ENCODE data around the gene ACYP2.
"Not testable (repeated sequence)": the region's sequence is repeated elsewhere in the genome, so short reads cannot be mapped to it uniquely, and the experiment has no call there.

The ACYP2 gene

GRCh38 chr2:54115284-54116137, at the start of gene ACYP2:
Gene ACYP2, plus strand, starts transcription at chr2:54115615.
- peak; percentile 100 for DNase-seq

DNA sequence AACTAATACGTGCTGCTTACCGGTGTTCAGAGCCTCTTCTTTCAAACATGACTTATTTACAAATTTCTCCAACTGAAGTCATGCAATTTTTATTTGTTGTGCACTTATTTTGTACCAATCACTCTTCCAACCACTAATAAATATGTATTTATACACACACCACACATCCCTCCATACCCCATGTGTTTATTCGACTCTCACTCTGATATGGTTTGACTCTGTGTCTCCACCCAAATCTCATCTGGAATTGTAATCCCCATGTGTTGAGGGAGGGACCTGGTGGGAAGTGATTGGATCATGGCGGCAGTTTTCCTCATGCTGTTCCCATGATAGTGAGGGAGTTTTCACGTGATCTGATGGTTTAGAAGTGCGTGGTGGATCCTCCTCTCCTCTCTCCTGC, 49.5 kb upstream of the ACYP2 start:
- DNase-seq = no peak

- DNase-seq = no peak
Observed at GRCh38 chr2:54067851-54068375, 47.5 kb upstream of the ACYP2 start.

DNA sequence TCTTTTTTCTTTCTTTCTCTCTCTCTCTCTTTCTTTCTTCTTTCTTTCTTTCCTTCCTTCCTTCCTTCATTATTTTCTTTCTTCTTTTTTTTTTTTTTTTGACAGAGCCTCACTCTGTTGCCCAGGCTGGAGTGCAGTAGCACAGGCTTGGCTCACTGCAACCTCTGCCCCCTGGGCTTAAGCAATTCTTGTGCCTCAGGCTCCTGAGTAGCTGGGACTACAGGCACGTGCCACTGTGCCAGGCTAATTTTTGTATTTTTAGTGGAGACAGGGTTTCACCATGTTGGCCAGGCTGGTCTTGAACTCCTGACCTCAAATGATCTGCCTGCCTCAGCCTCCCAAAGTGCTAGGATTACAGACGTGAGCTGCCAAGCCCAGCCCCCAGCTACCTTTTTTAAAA, 42.9 kb upstream of the ACYP2 start:
- not testable (repeated sequence) for DNase-seq

DNA sequence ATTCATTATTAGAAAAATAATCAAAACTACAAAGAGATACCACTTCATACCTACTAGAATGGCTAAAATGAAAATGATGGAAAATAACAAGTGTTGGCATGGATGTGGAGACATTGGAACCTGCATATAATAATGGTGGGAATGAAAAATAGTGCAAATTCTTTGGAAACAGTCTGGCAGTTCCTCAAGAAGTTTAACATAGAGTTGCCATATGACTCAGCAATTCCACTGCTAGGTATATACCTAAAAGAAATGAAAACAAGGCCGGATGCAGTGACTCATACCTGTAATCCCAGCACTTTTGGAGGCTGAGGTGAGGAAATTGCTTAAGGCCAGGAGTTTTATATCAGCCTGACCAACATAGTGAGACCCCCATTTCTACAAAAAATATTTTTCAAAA, 41.6 kb upstream of the ACYP2 start:
- DNase-seq = no peak

DNA sequence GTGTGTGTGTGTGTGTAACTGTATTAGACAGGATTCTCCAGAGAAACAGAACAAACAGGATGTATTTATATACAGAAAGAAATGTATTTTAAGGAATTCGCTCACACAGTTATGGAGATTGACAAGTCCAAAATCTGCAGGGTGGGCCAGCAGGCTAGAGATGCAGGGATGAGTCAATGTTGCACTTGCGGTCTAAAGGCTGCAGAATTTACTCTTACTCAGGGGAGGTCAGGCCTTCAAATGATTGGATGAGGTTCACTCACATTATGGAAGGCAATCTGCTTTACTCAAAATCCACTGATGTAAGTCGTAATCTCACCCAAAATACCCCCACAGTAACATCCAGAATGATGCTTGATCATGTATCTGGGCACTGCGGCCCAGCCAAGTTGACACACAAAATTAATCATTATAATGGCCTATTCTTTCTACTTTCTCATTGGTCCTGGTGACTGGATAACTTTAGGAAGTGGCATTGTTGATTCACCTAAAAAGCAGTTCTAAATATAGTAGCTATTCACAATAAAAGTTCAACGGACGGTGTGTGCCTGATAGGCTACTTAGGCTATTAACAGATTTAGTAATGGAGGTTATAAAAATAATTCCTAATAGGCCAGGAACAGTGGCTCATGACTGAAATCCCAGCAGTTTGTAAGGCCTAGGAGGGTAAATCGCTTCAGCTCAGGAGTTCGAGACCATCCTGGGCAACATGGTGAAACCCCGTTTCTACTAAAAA, 40.6 kb upstream of the ACYP2 start:
- DNase-seq = no peak

GRCh38 chr2:54076586-54076985, 38.8 kb upstream of the ACYP2 start:
- no peak for DNase-seq

DNA sequence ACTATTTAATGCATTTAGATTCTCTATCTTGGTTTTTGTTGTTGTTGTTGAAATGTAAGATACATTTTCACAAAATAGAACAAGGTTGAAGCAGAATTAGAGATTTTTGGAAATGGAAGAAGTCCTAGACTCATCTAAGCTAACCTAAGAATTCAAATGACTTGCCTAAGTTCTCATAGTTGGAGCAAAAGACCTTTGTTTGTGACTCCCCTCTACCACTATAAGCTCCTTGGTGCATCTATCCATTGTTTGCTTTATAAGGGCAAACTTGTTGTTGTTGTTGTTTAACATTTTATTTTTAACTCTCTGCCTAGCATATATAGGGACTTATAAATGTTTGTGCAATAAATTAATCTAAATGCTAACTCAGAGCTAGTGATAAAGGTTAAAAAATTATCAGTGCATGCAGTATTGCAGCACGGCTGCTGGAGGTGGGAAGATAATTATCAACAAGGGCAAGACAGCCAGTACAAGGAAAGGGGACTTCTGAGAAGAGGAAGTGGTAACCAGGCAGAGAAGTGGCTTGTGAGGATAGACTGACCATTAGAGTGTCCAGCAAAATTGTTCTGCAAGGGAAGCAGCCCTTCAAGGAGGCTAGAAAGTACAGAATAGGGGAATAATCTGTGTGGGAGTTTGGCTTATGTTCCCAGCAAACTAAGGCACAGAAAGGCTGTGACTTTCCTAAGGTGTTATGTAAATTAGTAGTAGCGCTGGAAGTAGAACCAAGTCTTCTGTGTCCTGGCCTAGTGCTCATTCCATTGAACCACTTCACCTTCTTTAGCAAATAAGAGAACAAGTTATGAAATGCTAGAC, 38.1 kb upstream of the ACYP2 start:
- no peak for DNase-seq

DNA sequence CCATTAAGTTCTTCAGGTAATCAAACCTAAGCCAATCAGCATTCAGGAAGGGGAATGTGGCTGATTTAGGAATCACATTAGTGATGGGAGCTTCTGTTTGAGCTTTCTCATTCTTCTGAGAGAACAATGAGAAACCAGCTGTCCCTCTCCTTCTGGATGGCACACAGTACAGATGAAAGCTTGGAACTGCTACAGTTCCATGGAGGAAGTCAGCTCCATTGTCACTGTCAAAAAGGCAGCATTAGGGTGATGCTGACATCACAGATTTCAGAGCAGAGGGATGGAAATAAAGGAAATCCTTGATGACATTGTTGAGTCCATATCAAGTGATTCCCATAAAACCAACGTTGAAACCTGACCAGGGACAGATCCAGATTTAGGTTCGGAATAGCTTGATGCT, 36.1 kb upstream of the ACYP2 start:
- no peak for DNase-seq

DNA sequence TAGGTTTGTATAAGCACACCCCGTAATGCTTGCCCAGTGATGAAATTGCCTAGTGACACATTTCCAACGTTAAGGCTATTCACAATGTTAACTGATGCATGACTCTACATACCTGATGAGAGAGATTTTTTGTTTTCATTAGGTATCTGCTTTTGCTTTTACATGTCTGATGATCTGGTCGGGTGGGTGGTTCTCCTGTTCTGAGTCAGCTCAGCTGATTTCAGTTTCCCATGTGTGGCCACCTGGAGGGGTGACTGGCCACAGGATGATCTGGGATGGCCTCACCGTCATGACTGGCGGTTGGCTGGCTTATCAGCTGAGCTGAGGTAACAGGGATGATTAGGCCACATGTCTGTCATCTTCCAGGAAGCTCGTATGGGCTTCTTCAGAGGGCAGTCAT, 33.8 kb upstream of the ACYP2 start:
- no peak for DNase-seq

GRCh38 chr2:54083021-54083420, 32.4 kb upstream of the ACYP2 start:
- DNase-seq = peak; percentile 47 to 51

DNA sequence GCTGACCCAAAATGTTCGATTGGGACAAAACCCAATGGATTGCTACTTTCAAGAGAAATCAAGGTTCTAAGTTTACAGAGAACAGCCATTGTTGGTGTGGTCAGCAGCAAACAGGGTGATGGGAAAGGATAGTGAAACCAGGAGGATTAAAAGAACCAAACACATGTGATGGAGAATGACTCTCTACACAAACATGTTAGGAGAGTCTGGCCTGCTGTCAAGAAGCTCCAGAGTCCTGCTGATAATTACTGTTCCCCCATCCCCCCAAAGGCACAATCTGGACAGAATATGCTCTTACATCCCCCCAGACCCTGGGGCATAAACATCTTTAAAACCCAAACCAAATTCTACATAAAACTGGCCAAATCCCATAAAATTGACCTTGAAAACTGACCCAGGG, 32.0 kb upstream of the ACYP2 start:
- peak in 1 of 2 experiments; percentile 15 for DNase-seq

DNA sequence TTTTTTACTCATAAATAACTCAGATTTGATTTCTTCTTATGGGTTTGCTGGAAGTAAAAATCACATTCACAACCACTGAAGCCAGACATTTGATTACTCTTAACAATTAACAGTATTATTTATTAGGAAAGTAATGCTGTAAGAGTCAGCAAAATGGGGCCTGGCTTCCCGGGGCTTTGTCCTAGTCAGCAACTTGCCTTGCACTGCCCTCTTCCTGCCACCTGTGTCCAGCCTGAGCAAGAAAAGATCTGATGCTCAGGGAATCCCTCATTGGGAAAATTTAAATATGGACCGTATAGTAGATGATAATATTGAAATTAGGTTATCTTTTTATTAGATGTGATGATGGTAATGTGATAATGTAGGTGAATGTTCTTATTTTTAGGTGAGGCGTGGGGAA, 30.8 kb upstream of the ACYP2 start:
- peak; percentile 30 to 31 for DNase-seq

GRCh38 chr2:54085069-54085468, 30.3 kb upstream of the ACYP2 start:
- DNase-seq = no peak

- no peak for DNase-seq
Observed at GRCh38 chr2:54086157-54086556, 29.3 kb upstream of the ACYP2 start.

DNA sequence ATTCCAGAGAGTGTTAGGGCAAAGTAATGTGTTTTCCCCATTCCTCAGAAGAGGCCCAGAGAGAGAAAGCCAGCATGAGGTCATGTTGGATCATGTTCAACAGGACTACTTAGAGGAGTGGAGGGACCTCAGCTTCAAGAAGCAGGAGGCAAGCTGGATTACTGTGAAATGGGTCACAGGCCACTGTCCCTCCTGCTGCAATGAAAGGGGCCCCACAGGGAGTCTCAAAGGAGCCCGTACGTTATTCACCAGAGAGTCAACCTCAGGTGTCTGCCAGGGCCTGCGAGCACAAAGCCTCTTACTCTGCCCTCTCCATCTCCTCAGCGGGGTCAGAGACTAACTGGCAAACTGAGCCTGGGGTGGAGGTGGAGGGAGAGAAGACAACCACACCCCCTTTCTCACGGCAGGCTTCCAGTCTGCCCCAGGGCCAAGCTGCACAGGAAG, 27.2 kb upstream of the ACYP2 start:
- no peak for DNase-seq

DNA sequence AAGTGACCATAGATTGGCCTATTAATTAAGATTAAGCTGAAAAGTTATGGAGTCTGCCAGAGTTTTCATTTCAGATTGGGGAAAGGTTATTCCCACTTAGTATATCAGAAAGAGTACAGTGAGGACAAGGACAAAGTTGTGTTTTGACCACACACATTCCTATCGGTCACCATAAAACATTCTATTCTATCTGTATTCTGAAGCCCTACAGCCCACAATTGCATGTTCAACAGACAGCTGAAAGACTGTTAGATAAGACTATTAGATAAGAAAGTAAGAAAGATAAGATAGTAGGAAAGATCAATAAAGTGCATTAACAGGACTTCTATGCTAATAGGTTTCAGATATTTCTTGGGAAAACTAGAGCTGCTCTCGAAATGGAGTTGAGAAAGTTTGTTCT, 26.7 kb upstream of the ACYP2 start:
- DNase-seq = no peak

GRCh38 chr2:54090521-54091117, 24.8 kb upstream of the ACYP2 start:
- DNase-seq = no peak

GRCh38 chr2:54092940-54093339, 22.5 kb upstream of the ACYP2 start:
- no peak for DNase-seq

DNA sequence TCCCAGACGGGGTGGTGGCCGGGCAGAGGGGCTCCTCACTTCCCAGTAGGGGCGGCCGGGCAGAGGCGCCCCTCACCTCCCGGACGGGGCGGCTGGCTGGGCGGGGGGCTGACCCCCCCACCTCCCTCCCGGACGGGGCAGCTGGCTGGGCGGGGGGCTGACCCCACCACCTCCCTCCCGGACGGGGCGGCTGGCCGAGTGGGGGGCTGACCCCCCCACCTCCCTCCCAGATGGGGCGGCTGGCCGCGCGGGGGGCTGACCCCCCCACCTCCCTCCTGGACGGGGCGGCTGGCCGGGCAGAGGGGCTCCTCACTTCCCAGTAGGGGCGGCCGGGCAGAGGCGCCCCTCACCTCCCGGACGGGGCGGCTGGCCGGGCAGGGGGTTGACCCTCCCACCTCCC, 20.0 kb upstream of the ACYP2 start:
- not testable (repeated sequence) for DNase-seq

GRCh38 chr2:54096141-54096540, 19.3 kb upstream of the ACYP2 start:
- not testable (repeated sequence) for DNase-seq

GRCh38 chr2:54097124-54097523, 18.3 kb upstream of the ACYP2 start:
- DNase-seq = no peak

GRCh38 chr2:54099370-54099769, 16.0 kb upstream of the ACYP2 start:
- DNase-seq = no peak
